BE2C (cell line): ENCODE data around the gene MAN1A1.

Experiments
- DNase-seq: peaks from one replicate; pipeline ENCODE4 v3.0.0-alpha.2; 2020
- H3K27me3 ChIP-seq: fragments of 250-450 bp; sonication (Bioruptor Pico); 2 replicates; pipeline ENCODE4 v1.5.1; 2020; ENCODE audit warnings: mild to moderate bottlenecking
- H3K36me3 ChIP-seq: fragments of 250-450 bp; sonication (Bioruptor Pico); 2 replicates; pipeline ENCODE4 v1.5.1; 2020; ENCODE audit warnings: mild to moderate bottlenecking
- H3K4me1 ChIP-seq: fragments of 250-450 bp; sonication (Bioruptor Pico); 2 replicates; pipeline ENCODE4 v1.5.1; 2020
- H3K4me3 ChIP-seq: 2 replicates; pipeline ENCODE4 v1.5.1; 2011; ENCODE audit warnings: low read depth, low read length
- H3K9me3 ChIP-seq: fragments of 250-450 bp; sonication (Bioruptor Pico); 2 replicates; pipeline ENCODE4 v1.5.1; 2020
- CTCF ChIP-seq: IDR thresholded peaks from 2 replicates; pipeline ENCODE4 v1.5.1; 2012; ENCODE audit warnings: mild to moderate bottlenecking, low read depth, low read length

The MAN1A1 gene

GRCh38 chr6:119314885-119315272, 34.7 kb downstream of the MAN1A1 start:
- Histone ChIP-seq H3K27me3 (no peaks in the 10 kb centered on the region), H3K36me3 (peaks cover 23% of the 10 kb centered on the region), H3K9me3 (no peaks in the 10 kb centered on the region), H3K4me1 (peaks cover 14% of the 10 kb centered on the region), H3K4me3 (no peak overlapping the region)
- no peak for DNase-seq
- TF ChIP-seq CTCF, result no peak

- no peak for TF ChIP-seq CTCF
- H3K36me3 ChIP-seq, result peaks cover 17% of the 10 kb centered on the region
Measured at GRCh38 chr6:119313937-119314884, 35.4 kb downstream of the MAN1A1 start.

GRCh38 chr6:119312875-119313338, 36.7 kb downstream of the MAN1A1 start:
- no peaks in the 10 kb centered on the region for H3K9me3 ChIP-seq
- H3K4me1 ChIP-seq, result peaks cover 32% of the 10 kb centered on the region
- TF ChIP-seq CTCF, result no peak
- peaks cover 11% of the 10 kb centered on the region for H3K36me3 ChIP-seq
- H3K27me3 ChIP-seq, result no peaks in the 10 kb centered on the region
- DNase-seq, result no peak
- no peak overlapping the region for H3K4me3 ChIP-seq

More at GRCh38 chr6:119313937-119314884, 35.4 kb downstream of the MAN1A1 start:
- H3K27me3 ChIP-seq, result no peaks in the 10 kb centered on the region
- no peak for DNase-seq
- no peaks in the 10 kb centered on the region for H3K9me3 ChIP-seq
- H3K4me3 ChIP-seq, result no peak overlapping the region
- H3K4me1 ChIP-seq, result peaks cover 21% of the 10 kb centered on the region

GRCh38 chr6:119312441-119312840, 37.1 kb downstream of the MAN1A1 start:
- no peaks in the 10 kb centered on the region for H3K27me3 ChIP-seq
- peaks cover 10% of the 10 kb centered on the region for H3K36me3 ChIP-seq
- peaks cover 35% of the 10 kb centered on the region for H3K4me1 ChIP-seq

GRCh38 chr6:119311514-119312142, 37.9 kb downstream of the MAN1A1 start:
- Histone ChIP-seq H3K27me3 (no peaks in the 10 kb centered on the region), H3K36me3 (peaks cover 16% of the 10 kb centered on the region), H3K9me3 (no peaks in the 10 kb centered on the region), H3K4me3 (no peak overlapping the region), H3K4me1 (peaks cover 35% of the 10 kb centered on the region)
- DNase-seq, result no peak
- no peak for TF ChIP-seq CTCF

More at GRCh38 chr6:119312441-119312840, 37.1 kb downstream of the MAN1A1 start:
- TF ChIP-seq CTCF, result no peak
- Histone ChIP-seq H3K4me3 (no peak overlapping the region), H3K9me3 (no peaks in the 10 kb centered on the region)
- no peak for DNase-seq
